Neuronal stem cell (in vitro differentiated cells): Measurements from ENCODE around the gene ZNHIT3.

Experiments used
- DNase-seq: peaks from one replicate; pipeline ENCODE4 v3.0.0-alpha.2; 2013; ENCODE audit warnings: low spot score
- H2AFZ ChIP-seq: one replicate; pipeline ENCODE4 v1.6.1; 2013; ENCODE audit warnings: mild to moderate bottlenecking, low read length, inconsistent platforms
- H2AK5ac ChIP-seq: 2 replicates; pipeline ENCODE4 v1.6.1; 2013; ENCODE audit warnings: low read depth, mild to moderate bottlenecking, inconsistent platforms, low read length, moderate library complexity, mixed read lengths
- H2BK120ac ChIP-seq: 2 replicates; pipeline ENCODE4 v1.6.1; 2013; ENCODE audit warnings: low read depth, mild to moderate bottlenecking, inconsistent platforms, low read length, moderate library complexity, mixed read lengths
- H2BK12ac ChIP-seq: one replicate; pipeline ENCODE4 v1.6.1; 2013; ENCODE audit warnings: low read length, inconsistent platforms
- H2BK15ac ChIP-seq: 2 replicates; pipeline ENCODE4 v1.6.1; 2013; ENCODE audit warnings: mild to moderate bottlenecking, low read length, inconsistent platforms, mixed read lengths
- H2BK5ac ChIP-seq: one replicate; pipeline ENCODE4 v1.6.1; 2013; ENCODE audit warnings: inconsistent platforms, mild to moderate bottlenecking, low read length, moderate library complexity
- H3K14ac ChIP-seq: one replicate; pipeline ENCODE4 v1.6.1; 2013; ENCODE audit warnings: low read length, inconsistent platforms
- H3K18ac ChIP-seq: 2 replicates; pipeline ENCODE4 v1.6.1; 2013; ENCODE audit warnings: low read length, inconsistent platforms
- H3K23ac ChIP-seq: 2 replicates; pipeline ENCODE4 v1.6.1; 2013; ENCODE audit warnings: low read depth, mild to moderate bottlenecking, mixed read lengths, low read length, inconsistent platforms; ENCODE audit not compliant: poor library complexity
- H3K27ac ChIP-seq: replicated peaks from 3 replicates; pipeline ENCODE4 v1.5.1; 2013; ENCODE audit warnings: low read length, inconsistent platforms
- H3K27me3 ChIP-seq, 3 experiments: 2 replicates each; pipeline ENCODE4 v1.6.1; 2013; ENCODE audit warnings: low read length in 3 of 3, mild to moderate bottlenecking in 2 of 3, inconsistent platforms in 1 of 3, low read depth in 1 of 3, mixed read lengths in 1 of 3, moderate library complexity in 1 of 3; ENCODE audit not compliant: control insufficient read depth in 3 of 3, insufficient read depth in 3 of 3
- H3K36me3 ChIP-seq, 2 donors: replicated peaks in 1 of 2; 2 replicates each; pipeline ENCODE4 v1.6.1; 2013; ENCODE audit warnings: low read length in 2 of 2; ENCODE audit not compliant: control insufficient read depth in 2 of 2, insufficient read depth in 2 of 2
- H3K4ac ChIP-seq: 2 replicates; pipeline ENCODE4 v1.6.1; 2013; ENCODE audit warnings: inconsistent platforms, mild to moderate bottlenecking, low read length, moderate library complexity
- H3K4me1 ChIP-seq, 2 donors: 1 replicate in 1 of 2; 2 replicates in 1 of 2; pipeline ENCODE4 v1.6.1; 2013; ENCODE audit warnings: low read length in 2 of 2, low read depth in 1 of 2; ENCODE audit not compliant: control insufficient read depth in 2 of 2, insufficient read depth in 1 of 2
- H3K4me2 ChIP-seq: one replicate; pipeline ENCODE4 v1.6.1; 2013; ENCODE audit warnings: mild to moderate bottlenecking, low read length, inconsistent platforms; ENCODE audit not compliant: insufficient read depth, poor library complexity, severe bottlenecking
- H3K4me3 ChIP-seq, 2 donors: 2 replicates each; pipeline ENCODE4 v1.5.1; 2013; ENCODE audit warnings: low read length in 2 of 2, mild to moderate bottlenecking in 2 of 2, inconsistent platforms in 1 of 2, moderate library complexity in 1 of 2
- H3K79me1 ChIP-seq: one replicate; pipeline ENCODE4 v1.6.1; 2013; ENCODE audit warnings: low read depth, mild to moderate bottlenecking, inconsistent platforms, low read length, moderate library complexity
- H3K9ac ChIP-seq: one replicate; pipeline ENCODE4 v1.6.1; 2013; ENCODE audit warnings: mild to moderate bottlenecking, low read depth, low read length, inconsistent platforms; ENCODE audit not compliant: poor library complexity
- H3K9me3 ChIP-seq, 2 donors: replicated peaks in 1 of 2; 2 replicates each; pipeline versions ENCODE3 to v1.6.1; 2013; ENCODE audit warnings: low read length in 2 of 2, mild to moderate bottlenecking in 2 of 2, inconsistent platforms in 1 of 2, low read depth in 1 of 2, mixed read lengths in 1 of 2, moderate library complexity in 1 of 2; ENCODE audit not compliant: control insufficient read depth in 2 of 2, insufficient read depth in 1 of 2
- H4K8ac ChIP-seq: one replicate; pipeline ENCODE4 v1.6.1; 2013; ENCODE audit warnings: low read depth, mild to moderate bottlenecking, inconsistent platforms, low read length, moderate library complexity
- H4K91ac ChIP-seq: one replicate; pipeline ENCODE4 v1.6.1; 2013; ENCODE audit warnings: low read length, low read depth, mild to moderate bottlenecking, inconsistent platforms; ENCODE audit not compliant: poor library complexity
- WGBS, 2 donors: extraction: QIAGEN DNeasy Blood & Tissue Kit; methylation state at CpG; one replicate each; pipeline ENCODE4 v1.1.7; 2013; ENCODE audit warnings: missing lambda C conversion rate in 2 of 2, mixed read lengths in 1 of 2; ENCODE audit not compliant: insufficient read length in 2 of 2, insufficient replicate concordance in 1 of 2; ENCODE audit errors: extremely low coverage in 2 of 2; 5-methylcytosine and 5-hydroxymethylcytosine counted together

The ZNHIT3 gene

GRCh38 chr17:36500745-36501225 is 14.3 kb downstream of the ZNHIT3 start:
- H3K4me1 ChIP-seq = peaks cover 8 to 10% of the 10 kb centered on the region in 2 donors
- no peak overlapping the region for H2AFZ ChIP-seq
- no peak overlapping the region for H3K9ac ChIP-seq
- H3K14ac ChIP-seq = no peak overlapping the region
- H2BK120ac ChIP-seq = no peak overlapping the region
- no peak overlapping the region for H3K27ac ChIP-seq
- WGBS, 2 donors = no CpG with 5 or more reads among the region's 15 CpGs
- H2BK15ac ChIP-seq = no peak overlapping the region
- H3K23ac ChIP-seq = no peak overlapping the region
- H4K8ac ChIP-seq = peak overlapping the region; percentile 84
- H3K18ac ChIP-seq = no peak overlapping the region
- H3K79me1 ChIP-seq = no peaks in the 10 kb centered on the region
- no peaks in the 10 kb centered on the region for H3K9me3 ChIP-seq
- no peak overlapping the region for H3K4me3 ChIP-seq
- DNase-seq = no peak
- no peaks in the 10 kb centered on the region for H3K27me3 ChIP-seq
- no peak overlapping the region for H3K4ac ChIP-seq
- H2AK5ac ChIP-seq = no peak overlapping the region
- H2BK12ac ChIP-seq = no peak overlapping the region
- H3K36me3 ChIP-seq = peaks cover 43 to 88% of the 10 kb centered on the region in 2 donors
- H2BK5ac ChIP-seq = no peak overlapping the region
- no peak overlapping the region for H4K91ac ChIP-seq
- H3K4me2 ChIP-seq = no peak overlapping the region

GRCh38 chr17:36501351-36501750 is 14.9 kb downstream of the ZNHIT3 start:
- Histone ChIP-seq H2AFZ (no peak overlapping the region), H2BK12ac (no peak overlapping the region), H3K79me1 (no peaks in the 10 kb centered on the region), H3K9ac (no peak overlapping the region), H3K9me3 (no peaks in the 10 kb centered on the region), H4K91ac (no peak overlapping the region), H3K4me3 (no peak overlapping the region), H2AK5ac (no peak overlapping the region), H3K27ac (no peak overlapping the region), H3K27me3 (no peaks in the 10 kb centered on the region), H3K4me1 (peaks cover 3 to 5% of the 10 kb centered on the region in 2 donors), H3K4me2 (no peak overlapping the region), H4K8ac (no peak overlapping the region), H3K18ac (no peak overlapping the region), H3K14ac (no peak overlapping the region), H2BK5ac (no peak overlapping the region), H2BK15ac (no peak overlapping the region), H3K4ac (no peak overlapping the region), H3K23ac (no peak overlapping the region), H2BK120ac (no peak overlapping the region), H3K36me3 (peaks cover 45 to 91% of the 10 kb centered on the region in 2 donors)
- DNase-seq = no peak
- no CpG with 5 or more reads among the region's 3 CpGs for WGBS, 2 donors

GRCh38 chr17:36501963-36502362 is 15.5 kb downstream of the ZNHIT3 start:
- no peaks in the 10 kb centered on the region for H3K27me3 ChIP-seq
- H4K91ac ChIP-seq = no peak overlapping the region
- H3K79me1 ChIP-seq = no peaks in the 10 kb centered on the region
- H3K9me3 ChIP-seq = no peaks in the 10 kb centered on the region
- H3K18ac ChIP-seq = no peak overlapping the region
- no peak overlapping the region for H2AK5ac ChIP-seq
- H3K27ac ChIP-seq = no peak overlapping the region
- H2BK15ac ChIP-seq = no peak overlapping the region
- DNase-seq = no peak
- no peak overlapping the region for H2AFZ ChIP-seq
- no peak overlapping the region for H3K14ac ChIP-seq
- no CpG with 5 or more reads among the region's 6 CpGs for WGBS, 2 donors
- H4K8ac ChIP-seq = no peak overlapping the region
- H3K9ac ChIP-seq = no peak overlapping the region
- no peak overlapping the region for H2BK120ac ChIP-seq
- no peak overlapping the region for H3K23ac ChIP-seq
- no peak overlapping the region for H2BK5ac ChIP-seq
- no peak overlapping the region for H3K4ac ChIP-seq
- no peak overlapping the region for H2BK12ac ChIP-seq
- no peak overlapping the region for H3K4me2 ChIP-seq
- no peak overlapping the region for H3K4me3 ChIP-seq
- no peaks in the 10 kb centered on the region for H3K4me1 ChIP-seq
- peaks cover 48 to 93% of the 10 kb centered on the region in 2 donors for H3K36me3 ChIP-seq

- H2BK120ac ChIP-seq = no peak overlapping the region
- no peak overlapping the region for H2BK15ac ChIP-seq
- peak overlapping the region; percentile 71 for H3K9ac ChIP-seq
- no peak overlapping the region for H2BK12ac ChIP-seq
- peak overlapping the region in 1 of 2 donors; percentile 17 for H3K4me3 ChIP-seq
- H2BK5ac ChIP-seq = peak overlapping the region; percentile 7
- DNase-seq = no peak
- H3K9me3 ChIP-seq = no peaks in the 10 kb centered on the region
- no peaks in the 10 kb centered on the region for H3K79me1 ChIP-seq
- no peak overlapping the region for H3K4ac ChIP-seq
- H3K4me1 ChIP-seq = no peaks in the 10 kb centered on the region
- H2AK5ac ChIP-seq = no peak overlapping the region
- no peaks in the 10 kb centered on the region for H3K27me3 ChIP-seq
- no peak overlapping the region for H3K4me2 ChIP-seq
- no CpG with 5 or more reads among the region's 7 CpGs for WGBS, 2 donors
- H4K91ac ChIP-seq = no peak overlapping the region
- no peak overlapping the region for H4K8ac ChIP-seq
- no peak overlapping the region for H3K23ac ChIP-seq
- H3K27ac ChIP-seq = no peak overlapping the region
- no peak overlapping the region for H3K18ac ChIP-seq
- H2AFZ ChIP-seq = no peak overlapping the region
- no peak overlapping the region for H3K14ac ChIP-seq
- H3K36me3 ChIP-seq = peaks cover 47 to 93% of the 10 kb centered on the region in 2 donors
Measured at GRCh38 chr17:36503456-36504155, 17.1 kb downstream of the ZNHIT3 start.
